ENCODE measurements around the gene AKT1.

DNA sequence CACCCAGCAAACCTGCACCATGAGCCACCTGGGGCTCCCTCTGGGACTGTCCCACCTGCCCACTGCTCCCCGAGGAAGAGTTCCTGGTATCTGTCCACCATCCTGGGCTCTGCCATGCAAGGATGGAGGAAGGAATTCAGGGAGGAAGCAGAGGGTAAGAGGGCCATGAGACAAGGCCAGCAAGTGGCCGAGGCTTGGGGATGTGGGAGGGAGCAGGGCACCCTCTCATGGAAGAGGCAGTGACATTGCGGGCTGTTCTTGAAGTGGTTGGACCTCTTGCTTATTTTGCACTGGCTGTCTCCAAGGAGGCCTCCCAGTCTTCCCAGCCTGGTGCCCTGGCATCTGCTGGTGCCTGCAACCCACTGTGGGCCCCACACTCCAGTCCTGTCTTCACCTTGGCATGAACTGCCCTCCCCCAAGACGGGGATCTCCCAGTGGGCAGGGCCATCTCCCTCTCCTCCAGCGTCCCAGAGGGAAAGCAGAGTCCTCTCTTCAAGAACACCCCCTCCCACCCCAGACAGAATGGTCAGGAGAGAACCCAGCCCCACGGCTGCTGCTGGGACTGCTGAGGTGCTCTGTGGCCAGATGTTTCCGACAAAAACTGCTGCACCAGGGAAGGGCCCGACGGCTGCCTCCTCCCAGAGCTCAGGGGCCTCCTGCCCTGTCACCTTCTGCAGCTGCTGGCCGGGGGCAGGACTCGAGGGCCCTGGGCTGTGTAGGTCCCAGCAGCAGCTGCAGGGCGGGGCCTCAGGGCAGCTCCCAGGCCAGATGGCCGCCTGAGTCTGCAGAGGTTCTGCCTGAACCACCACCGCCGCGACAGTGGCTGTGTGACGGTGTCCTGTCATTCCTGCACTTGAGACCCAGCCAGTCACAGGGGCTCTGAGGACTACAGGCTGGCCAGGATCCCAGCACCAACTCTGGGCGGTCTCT is 1.8 kb upstream of the AKT1 start:
- TF ChIP-seq, protein P1, sequence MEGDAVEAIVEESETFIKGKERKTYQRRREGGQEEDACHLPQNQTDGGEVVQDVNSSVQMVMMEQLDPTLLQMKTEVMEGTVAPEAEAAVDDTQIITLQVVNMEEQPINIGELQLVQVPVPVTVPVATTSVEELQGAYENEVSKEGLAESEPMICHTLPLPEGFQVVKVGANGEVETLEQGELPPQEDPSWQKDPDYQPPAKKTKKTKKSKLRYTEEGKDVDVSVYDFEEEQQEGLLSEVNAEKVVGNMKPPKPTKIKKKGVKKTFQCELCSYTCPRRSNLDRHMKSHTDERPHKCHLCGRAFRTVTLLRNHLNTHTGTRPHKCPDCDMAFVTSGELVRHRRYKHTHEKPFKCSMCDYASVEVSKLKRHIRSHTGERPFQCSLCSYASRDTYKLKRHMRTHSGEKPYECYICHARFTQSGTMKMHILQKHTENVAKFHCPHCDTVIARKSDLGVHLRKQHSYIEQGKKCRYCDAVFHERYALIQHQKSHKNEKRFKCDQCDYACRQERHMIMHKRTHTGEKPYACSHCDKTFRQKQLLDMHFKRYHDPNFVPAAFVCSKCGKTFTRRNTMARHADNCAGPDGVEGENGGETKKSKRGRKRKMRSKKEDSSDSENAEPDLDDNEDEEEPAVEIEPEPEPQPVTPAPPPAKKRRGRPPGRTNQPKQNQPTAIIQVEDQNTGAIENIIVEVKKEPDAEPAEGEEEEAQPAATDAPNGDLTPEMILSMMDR (IDR thresholded peaks at IDR 0.05): no peak
- TF ChIP-seq POLR2A (IDR thresholded peaks at IDR 0.05) (no peak), POLR2AphosphoS5 (IDR thresholded peaks at IDR 0.05) (no peak), EP300 (IDR thresholded peaks at IDR 0.05) (no peak)
